ENCODE data around the gene SLC10A2.

DNA sequence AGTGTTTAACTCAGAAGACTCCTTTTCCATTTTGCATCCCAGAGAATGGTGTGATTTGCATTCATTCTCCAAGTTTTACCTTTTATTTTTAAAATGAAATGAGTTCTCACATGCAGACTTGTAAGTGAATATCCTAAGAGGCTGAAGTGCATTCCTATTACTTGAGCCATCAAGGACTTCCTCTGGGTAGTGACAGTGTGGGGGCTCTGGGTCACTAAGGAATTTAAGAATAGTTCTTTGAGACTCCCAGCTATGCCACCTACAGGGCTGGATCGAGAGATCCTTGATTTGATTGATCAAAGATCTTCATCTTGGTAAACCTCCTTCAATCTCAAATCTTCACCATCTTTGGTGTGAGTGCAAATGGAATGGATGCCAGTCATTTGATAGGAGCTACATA is 36.3 kb upstream of the SLC10A2 start:
- TF ChIP-seq, protein P1, sequence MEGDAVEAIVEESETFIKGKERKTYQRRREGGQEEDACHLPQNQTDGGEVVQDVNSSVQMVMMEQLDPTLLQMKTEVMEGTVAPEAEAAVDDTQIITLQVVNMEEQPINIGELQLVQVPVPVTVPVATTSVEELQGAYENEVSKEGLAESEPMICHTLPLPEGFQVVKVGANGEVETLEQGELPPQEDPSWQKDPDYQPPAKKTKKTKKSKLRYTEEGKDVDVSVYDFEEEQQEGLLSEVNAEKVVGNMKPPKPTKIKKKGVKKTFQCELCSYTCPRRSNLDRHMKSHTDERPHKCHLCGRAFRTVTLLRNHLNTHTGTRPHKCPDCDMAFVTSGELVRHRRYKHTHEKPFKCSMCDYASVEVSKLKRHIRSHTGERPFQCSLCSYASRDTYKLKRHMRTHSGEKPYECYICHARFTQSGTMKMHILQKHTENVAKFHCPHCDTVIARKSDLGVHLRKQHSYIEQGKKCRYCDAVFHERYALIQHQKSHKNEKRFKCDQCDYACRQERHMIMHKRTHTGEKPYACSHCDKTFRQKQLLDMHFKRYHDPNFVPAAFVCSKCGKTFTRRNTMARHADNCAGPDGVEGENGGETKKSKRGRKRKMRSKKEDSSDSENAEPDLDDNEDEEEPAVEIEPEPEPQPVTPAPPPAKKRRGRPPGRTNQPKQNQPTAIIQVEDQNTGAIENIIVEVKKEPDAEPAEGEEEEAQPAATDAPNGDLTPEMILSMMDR (IDR thresholded peaks at IDR 0.05; ENCODE audit: low read depth, low read length, missing input control), result no peak
- TF ChIP-seq HNF4G (IDR thresholded peaks at IDR 0.05), result no peak
- TF ChIP-seq TAF1 (conservative IDR thresholded peaks at IDR 0.05), result no peak
- TF ChIP-seq HNF4A (conservative IDR thresholded peaks at IDR 0.05), result no peak
- TF ChIP-seq, protein P2, sequence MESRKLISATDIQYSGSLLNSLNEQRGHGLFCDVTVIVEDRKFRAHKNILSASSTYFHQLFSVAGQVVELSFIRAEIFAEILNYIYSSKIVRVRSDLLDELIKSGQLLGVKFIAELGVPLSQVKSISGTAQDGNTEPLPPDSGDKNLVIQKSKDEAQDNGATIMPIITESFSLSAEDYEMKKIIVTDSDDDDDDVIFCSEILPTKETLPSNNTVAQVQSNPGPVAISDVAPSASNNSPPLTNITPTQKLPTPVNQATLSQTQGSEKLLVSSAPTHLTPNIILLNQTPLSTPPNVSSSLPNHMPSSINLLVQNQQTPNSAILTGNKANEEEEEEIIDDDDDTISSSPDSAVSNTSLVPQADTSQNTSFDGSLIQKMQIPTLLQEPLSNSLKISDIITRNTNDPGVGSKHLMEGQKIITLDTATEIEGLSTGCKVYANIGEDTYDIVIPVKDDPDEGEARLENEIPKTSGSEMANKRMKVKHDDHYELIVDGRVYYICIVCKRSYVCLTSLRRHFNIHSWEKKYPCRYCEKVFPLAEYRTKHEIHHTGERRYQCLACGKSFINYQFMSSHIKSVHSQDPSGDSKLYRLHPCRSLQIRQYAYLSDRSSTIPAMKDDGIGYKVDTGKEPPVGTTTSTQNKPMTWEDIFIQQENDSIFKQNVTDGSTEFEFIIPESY (IDR thresholded peaks at IDR 0.05), result no peak
- TF ChIP-seq, protein P3, sequence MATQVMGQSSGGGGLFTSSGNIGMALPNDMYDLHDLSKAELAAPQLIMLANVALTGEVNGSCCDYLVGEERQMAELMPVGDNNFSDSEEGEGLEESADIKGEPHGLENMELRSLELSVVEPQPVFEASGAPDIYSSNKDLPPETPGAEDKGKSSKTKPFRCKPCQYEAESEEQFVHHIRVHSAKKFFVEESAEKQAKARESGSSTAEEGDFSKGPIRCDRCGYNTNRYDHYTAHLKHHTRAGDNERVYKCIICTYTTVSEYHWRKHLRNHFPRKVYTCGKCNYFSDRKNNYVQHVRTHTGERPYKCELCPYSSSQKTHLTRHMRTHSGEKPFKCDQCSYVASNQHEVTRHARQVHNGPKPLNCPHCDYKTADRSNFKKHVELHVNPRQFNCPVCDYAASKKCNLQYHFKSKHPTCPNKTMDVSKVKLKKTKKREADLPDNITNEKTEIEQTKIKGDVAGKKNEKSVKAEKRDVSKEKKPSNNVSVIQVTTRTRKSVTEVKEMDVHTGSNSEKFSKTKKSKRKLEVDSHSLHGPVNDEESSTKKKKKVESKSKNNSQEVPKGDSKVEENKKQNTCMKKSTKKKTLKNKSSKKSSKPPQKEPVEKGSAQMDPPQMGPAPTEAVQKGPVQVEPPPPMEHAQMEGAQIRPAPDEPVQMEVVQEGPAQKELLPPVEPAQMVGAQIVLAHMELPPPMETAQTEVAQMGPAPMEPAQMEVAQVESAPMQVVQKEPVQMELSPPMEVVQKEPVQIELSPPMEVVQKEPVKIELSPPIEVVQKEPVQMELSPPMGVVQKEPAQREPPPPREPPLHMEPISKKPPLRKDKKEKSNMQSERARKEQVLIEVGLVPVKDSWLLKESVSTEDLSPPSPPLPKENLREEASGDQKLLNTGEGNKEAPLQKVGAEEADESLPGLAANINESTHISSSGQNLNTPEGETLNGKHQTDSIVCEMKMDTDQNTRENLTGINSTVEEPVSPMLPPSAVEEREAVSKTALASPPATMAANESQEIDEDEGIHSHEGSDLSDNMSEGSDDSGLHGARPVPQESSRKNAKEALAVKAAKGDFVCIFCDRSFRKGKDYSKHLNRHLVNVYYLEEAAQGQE (IDR thresholded peaks at IDR 0.05), result no peak
